Stomach (tissue), 9 donors: ENCODE results near the gene EVA1C. TPM values are rescaled to one million over a fixed set of nuclear protein-coding genes. Genes with fewer than 3 reads are reported as not detected.
"Not testable (repeated sequence)": the region's sequence is repeated elsewhere in the genome, so short reads cannot be mapped to it uniquely, and the experiment has no call there.

Source experiments
- DNase-seq, 2 donors: peaks; one replicate each; pipeline versions ENCODE4 v3.0.0 to v3.0.0-alpha.2; 2013 to 2019
- H3K27ac ChIP-seq, 5 donors: fragments of 200-600 bp in 4 of 5; sonication (generic) in 4 of 5; one replicate each; pipeline ENCODE4 v1.5.1; 2013 to 2019; ENCODE audit warnings: mild to moderate bottlenecking in 1 of 5, moderate library complexity in 1 of 5
- H3K27me3 ChIP-seq, 3 donors: fragments of 200-600 bp; sonication (generic); one replicate each; pipeline ENCODE4 v1.5.1; 2017 to 2019; ENCODE audit warnings: mixed run types in 1 of 3
- H3K36me3 ChIP-seq, 4 donors: fragments of 200-600 bp; sonication (generic); 1 replicate in 3 of 4; 2 replicates in 1 of 4; pipeline ENCODE4 v1.5.1; 2016 to 2019
- H3K4me1 ChIP-seq, 4 donors: fragments of 200-600 bp; sonication (generic); one replicate each; pipeline ENCODE4 v1.5.1; 2016 to 2019
- H3K4me3 ChIP-seq, 4 donors: fragments of 200-600 bp; sonication (generic) in 3 of 4; one replicate each; pipeline ENCODE4 v1.5.1; 2016 to 2019; ENCODE audit warnings: mild to moderate bottlenecking in 1 of 4
- H3K9me3 ChIP-seq, 4 donors: fragments of 200-600 bp; sonication (generic); one replicate each; pipeline ENCODE4 v1.5.1; 2016 to 2019
- EP300 ChIP-seq: sonication (generic); formaldehyde crosslinking; IDR thresholded peaks from one replicate; pipeline ENCODE4 v1.6.1; 2017; ENCODE audit warnings: antibody characterized with exemption
- POLR2A ChIP-seq, 4 donors: fragments of 450-650 bp; IDR thresholded peaks; one replicate each; pipeline ENCODE4 v1.6.1; 2016; ENCODE audit warnings: antibody characterized with exemption in 4 of 4, control low read depth in 2 of 4, mild to moderate bottlenecking in 1 of 4, moderate library complexity in 1 of 4
- POLR2AphosphoS5 ChIP-seq, 3 donors: sonication (generic); formaldehyde crosslinking; IDR thresholded peaks; one replicate each; pipeline ENCODE4 v1.6.1; 2016; ENCODE audit warnings: antibody characterized with exemption in 3 of 3
- WGBS, 5 donors: extraction: QIAGEN DNeasy Blood & Tissue Kit in 3 of 5; methylation state at CpG; one replicate each; pipeline versions ENCODE4 v1.1.5 to v1.1.7; 2013 to 2018; 5-methylcytosine and 5-hydroxymethylcytosine counted together
- intact Hi-C: fragments of 100-400 bp; cut with DNase I; formaldehyde crosslinking; loops from one replicate; pipeline ENCODE4 v1.15.1; 2023; ENCODE audit warnings: low total_unique reads
- polyA plus RNA-seq, 3 donors: library from polyadenylated mRNA; stranded (reverse); fragments of 200-250 nt; gene quantifications; one replicate each; pipeline ENCODE4 v1.2.3, GENCODE V29; 2013
- total RNA-seq, 5 donors: library from RNA; depleted of rRNA; stranded (reverse); fragments of >200 nt; gene quantifications; one replicate each; pipeline versions ENCODE4 v1.1.0 to v1.2.3, GENCODE V29; 2014 to 2016
- TF ChIP-seq, protein P1 (sequence below), 7 experiments: fragments of 450-650 bp in 4 of 7; fragments of 200-600 bp in 3 of 7; sonication (generic) in 3 of 7; IDR thresholded peaks; one replicate each; pipeline ENCODE4 v1.5.1; 2016 to 2019; ENCODE audit warnings: antibody characterized with exemption in 7 of 7, control low read depth in 2 of 7, mild to moderate bottlenecking in 1 of 7
- donor health status: healthy with polysubstance abuse.
- donor health status: Bipolar disorder and iron deficiency.
- donor health status: healthy.

Gene EVA1C
- total and polyA plus RNA-seq, 8 donors: 10.6 to 142 (median 42.9) TPM

- Histone ChIP-seq H3K4me3 (no peak overlapping the region), H3K27ac (no peak overlapping the region), H3K36me3 (no peaks in the 10 kb centered on the region), H3K4me1 (no peaks in the 10 kb centered on the region), H3K9me3 (no peaks in the 10 kb centered on the region), H3K27me3 (no peaks in the 10 kb centered on the region)
- 76 to 91% (median 84%) methylated on average over 4 to 6 of the region's 6 CpGs for WGBS, 5 donors
- no peak for TF ChIP-seq EP300
- TF ChIP-seq, protein P1, sequence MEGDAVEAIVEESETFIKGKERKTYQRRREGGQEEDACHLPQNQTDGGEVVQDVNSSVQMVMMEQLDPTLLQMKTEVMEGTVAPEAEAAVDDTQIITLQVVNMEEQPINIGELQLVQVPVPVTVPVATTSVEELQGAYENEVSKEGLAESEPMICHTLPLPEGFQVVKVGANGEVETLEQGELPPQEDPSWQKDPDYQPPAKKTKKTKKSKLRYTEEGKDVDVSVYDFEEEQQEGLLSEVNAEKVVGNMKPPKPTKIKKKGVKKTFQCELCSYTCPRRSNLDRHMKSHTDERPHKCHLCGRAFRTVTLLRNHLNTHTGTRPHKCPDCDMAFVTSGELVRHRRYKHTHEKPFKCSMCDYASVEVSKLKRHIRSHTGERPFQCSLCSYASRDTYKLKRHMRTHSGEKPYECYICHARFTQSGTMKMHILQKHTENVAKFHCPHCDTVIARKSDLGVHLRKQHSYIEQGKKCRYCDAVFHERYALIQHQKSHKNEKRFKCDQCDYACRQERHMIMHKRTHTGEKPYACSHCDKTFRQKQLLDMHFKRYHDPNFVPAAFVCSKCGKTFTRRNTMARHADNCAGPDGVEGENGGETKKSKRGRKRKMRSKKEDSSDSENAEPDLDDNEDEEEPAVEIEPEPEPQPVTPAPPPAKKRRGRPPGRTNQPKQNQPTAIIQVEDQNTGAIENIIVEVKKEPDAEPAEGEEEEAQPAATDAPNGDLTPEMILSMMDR (IDR thresholded peaks at IDR 0.05): no peak
- no peak for TF ChIP-seq POLR2AphosphoS5 (IDR thresholded peaks at IDR 0.05)
- TF ChIP-seq POLR2A (IDR thresholded peaks at IDR 0.05): no peak
- DNase-seq: no peak
- intact Hi-C loops: no loop called here
Observed at GRCh38 chr21:32539378-32539777, 126.9 kb downstream of the EVA1C start.

DNA sequence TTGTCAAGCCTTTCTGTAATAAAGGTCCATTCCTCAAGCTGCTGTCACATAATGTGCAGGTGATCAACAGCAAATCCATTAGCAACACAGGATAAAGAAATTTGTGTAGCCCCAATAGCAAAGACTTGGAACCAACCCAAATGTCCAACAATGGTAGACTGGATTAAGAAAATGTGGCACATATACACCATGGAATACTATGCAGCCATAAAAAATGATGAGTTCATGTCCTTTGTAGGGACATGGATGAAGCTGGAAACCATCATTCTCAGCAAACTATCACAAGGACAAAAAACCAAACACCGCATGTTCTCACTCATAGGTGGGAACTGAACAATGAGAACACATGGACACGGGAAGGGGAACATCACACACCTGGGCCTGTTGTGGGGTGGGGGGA lies 130.6 kb downstream of the EVA1C start:
- H3K4me3 ChIP-seq, H3K9me3 ChIP-seq, H3K4me1 ChIP-seq, H3K27me3 ChIP-seq, intact Hi-C loops, H3K36me3 ChIP-seq, DNase-seq, H3K27ac ChIP-seq: not testable (repeated sequence)
- 86 to 100% (median 92%) methylated on average over 1 to 2 of the region's 2 CpGs for WGBS, 5 donors

DNA sequence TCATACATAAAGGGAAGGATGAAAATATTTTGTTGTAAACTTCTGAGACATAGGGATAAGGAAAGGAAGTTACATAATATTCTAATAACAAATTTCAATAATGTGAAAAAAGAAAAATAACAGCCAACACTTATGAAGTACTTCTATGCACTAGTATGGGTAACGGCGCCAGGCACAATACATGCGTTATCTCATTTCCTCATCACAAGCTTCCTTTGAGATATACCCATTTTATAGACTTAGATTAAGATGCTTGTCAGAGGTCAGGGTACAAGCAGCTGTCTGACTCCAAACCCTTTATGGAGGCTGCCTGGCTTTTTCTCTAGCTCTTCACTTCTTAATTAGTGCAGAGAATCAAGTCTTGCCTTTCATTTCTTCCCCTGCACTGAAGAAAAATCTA lies 131.5 kb downstream of the EVA1C start:
- intact Hi-C loops: no loop called here
- WGBS, 5 donors: 71 to 88% (median 79%) methylated on average over 3 of the region's 3 CpGs
- Histone ChIP-seq H3K36me3 (no peaks in the 10 kb centered on the region), H3K27ac (no peak overlapping the region), H3K9me3 (no peaks in the 10 kb centered on the region), H3K4me1 (no peaks in the 10 kb centered on the region), H3K4me3 (no peak overlapping the region), H3K27me3 (no peaks in the 10 kb centered on the region)
- no peak for DNase-seq
- TF ChIP-seq, protein P1 (IDR thresholded peaks at IDR 0.05): no peak
- TF ChIP-seq EP300: no peak
- no peak for TF ChIP-seq POLR2A (IDR thresholded peaks at IDR 0.05)
- TF ChIP-seq POLR2AphosphoS5 (IDR thresholded peaks at IDR 0.05): no peak

DNA sequence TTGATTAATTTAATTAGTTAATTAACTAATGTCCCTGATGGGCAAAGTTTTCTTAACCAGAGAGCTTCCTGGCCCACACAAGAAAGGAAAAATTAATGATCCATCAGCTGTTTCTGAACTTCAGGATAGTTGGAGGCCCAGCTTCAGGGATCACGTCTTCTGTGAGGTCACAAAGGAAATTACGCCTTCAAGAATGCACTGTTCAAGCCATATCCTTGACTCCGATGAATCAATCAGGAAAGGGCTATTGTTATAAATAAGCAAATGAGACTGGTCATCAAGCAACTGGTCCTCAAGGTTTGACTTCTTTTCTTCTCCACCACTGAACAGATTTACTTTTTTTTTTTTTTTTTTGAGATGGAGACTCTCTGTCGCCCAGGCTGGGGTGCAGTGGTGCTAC lies 132.2 kb downstream of the EVA1C start:
- Histone ChIP-seq H3K9me3 (no peaks in the 10 kb centered on the region), H3K4me3 (no peak overlapping the region), H3K4me1 (no peaks in the 10 kb centered on the region), H3K27me3 (no peaks in the 10 kb centered on the region), H3K27ac (no peak overlapping the region), H3K36me3 (no peaks in the 10 kb centered on the region)
- whole genome bisulfite sequencing, 5 donors: 87 to 96% (median 93%) methylated on average over 4 of the region's 4 CpGs
- intact Hi-C loops: no loop called here
- DNase-seq: no peak
- TF ChIP-seq POLR2A (IDR thresholded peaks at IDR 0.05) (no peak), EP300 (no peak), POLR2AphosphoS5 (IDR thresholded peaks at IDR 0.05) (no peak)
- TF ChIP-seq, protein P1 (IDR thresholded peaks at IDR 0.05): no peak

DNA sequence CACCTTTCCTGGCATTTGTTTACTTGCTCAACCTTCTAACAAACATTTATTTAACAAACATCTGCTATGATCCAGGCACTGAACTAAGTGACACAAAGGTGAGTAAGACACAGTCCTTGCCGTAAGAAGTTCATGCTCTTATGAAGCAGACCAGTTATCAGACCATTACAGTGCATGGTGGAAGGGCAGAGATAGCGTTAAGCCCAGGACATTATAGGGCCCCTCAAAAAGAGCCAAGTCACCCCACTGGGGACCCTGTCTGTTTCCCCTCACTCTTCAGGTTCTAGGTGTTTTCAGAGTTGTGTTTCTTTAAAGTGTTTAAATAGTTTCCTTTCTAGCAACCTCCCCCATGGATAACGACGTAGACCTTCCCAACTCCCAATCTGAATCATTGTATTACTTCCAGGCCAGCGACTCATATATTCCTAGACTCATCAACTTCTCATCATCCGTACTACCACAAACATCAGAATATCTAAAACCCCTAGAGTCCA lies 133.5 kb downstream of the EVA1C start:
- Histone ChIP-seq H3K27ac (no peak overlapping the region), H3K4me3 (no peak overlapping the region), H3K9me3 (no peaks in the 10 kb centered on the region), H3K4me1 (no peaks in the 10 kb centered on the region), H3K36me3 (no peaks in the 10 kb centered on the region), H3K27me3 (no peaks in the 10 kb centered on the region)
- intact Hi-C loops: no loop called here
- DNase-seq: no peak
- TF ChIP-seq EP300 (no peak), POLR2A (IDR thresholded peaks at IDR 0.05) (no peak), POLR2AphosphoS5 (IDR thresholded peaks at IDR 0.05) (no peak)
- TF ChIP-seq, protein P1 (IDR thresholded peaks at IDR 0.05): no peak
- 79 to 87% (median 83%) methylated on average over 6 of the region's 6 CpGs for WGBS, 5 donors
